Stimulated activated CD8-positive, alpha-beta memory T cell treated with anti-CD3 and anti-CD28 coated beads, Interleukin-7, amount 100 ng/mL, for 48 hours (primary cell): ENCODE data around the gene BTNL3.
"Not testable (repeated sequence)": the region's sequence is repeated elsewhere in the genome, so short reads cannot be mapped to it uniquely, and the experiment has no call there.

Source experiments
- DNase-seq, 2 donors: peaks; one replicate each; pipeline ENCODE4 v3.0.0-alpha.2; 2020; ENCODE audit warnings: low read depth in 1 of 2; ENCODE audit errors: extremely low read depth in 1 of 2

BTNL3 gene

DNA sequence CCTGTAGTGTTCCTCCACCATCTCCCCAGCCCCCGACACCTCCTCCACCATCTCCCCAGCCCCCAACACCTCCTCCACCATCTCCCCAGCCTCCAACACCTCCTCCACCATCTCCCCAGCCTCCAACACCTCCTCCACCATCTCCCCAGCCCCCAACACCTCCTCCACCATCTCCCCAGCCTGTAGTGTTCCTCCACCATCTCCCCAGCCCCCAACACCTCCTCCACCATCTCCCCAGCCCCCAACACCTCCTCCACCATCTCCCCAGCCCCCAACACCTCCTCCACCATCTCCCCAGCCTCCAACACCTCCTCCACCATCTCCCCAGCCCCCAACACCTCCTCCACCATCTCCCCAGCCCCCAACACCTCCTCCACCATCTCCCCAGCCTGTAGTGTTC is 57.2 kb downstream of the BTNL3 start:
- DNase-seq = not testable (repeated sequence)

DNA sequence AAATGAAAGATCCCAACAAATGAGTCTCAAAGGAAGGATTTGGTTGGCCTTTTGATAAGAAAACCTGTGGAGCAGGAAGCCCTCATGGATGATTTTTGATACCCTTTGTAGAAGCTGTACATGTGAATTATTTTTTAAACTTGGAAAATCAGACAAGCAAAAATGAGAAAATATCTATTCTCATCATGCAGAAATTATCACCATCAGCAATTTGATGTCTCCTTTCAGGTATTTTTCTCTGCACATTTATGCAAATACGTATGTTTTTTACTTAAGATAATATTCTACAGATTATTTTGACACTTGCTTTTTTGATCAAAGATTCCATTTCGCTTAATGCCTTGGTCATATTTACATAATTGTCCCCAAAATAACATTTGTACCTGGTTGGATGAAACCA is 58.6 kb downstream of the BTNL3 start:
- no peak for DNase-seq

DNA sequence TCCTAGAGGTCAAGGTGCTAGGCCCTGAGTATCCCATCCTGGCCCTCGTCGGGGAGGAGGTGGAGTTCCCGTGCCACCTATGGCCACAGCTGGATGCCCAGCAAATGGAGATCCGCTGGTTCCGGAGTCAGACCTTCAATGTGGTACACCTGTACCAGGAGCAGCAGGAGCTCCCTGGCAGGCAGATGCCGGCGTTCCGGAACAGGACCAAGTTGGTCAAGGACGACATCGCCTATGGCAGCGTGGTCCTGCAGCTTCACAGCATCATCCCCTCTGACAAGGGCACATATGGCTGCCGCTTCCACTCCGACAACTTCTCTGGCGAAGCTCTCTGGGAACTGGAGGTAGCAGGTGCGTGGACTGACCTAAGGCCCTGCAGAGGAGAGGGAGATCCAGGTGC is 59.3 kb downstream of the BTNL3 start:
- DNase-seq = no peak

DNA sequence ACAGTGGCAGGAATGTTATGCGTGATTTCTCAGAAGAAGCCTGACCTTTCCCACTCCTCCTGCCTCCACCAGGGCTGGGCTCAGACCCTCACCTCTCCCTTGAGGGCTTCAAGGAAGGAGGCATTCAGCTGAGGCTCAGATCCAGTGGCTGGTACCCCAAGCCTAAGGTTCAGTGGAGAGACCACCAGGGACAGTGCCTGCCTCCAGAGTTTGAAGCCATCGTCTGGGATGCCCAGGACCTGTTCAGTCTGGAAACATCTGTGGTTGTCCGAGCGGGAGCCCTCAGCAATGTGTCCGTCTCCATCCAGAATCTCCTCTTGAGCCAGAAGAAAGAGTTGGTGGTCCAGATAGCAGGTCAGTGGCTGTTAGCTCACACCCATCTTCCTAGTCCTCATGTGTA is 61.4 kb downstream of the BTNL3 start:
- DNase-seq = no peak

DNA sequence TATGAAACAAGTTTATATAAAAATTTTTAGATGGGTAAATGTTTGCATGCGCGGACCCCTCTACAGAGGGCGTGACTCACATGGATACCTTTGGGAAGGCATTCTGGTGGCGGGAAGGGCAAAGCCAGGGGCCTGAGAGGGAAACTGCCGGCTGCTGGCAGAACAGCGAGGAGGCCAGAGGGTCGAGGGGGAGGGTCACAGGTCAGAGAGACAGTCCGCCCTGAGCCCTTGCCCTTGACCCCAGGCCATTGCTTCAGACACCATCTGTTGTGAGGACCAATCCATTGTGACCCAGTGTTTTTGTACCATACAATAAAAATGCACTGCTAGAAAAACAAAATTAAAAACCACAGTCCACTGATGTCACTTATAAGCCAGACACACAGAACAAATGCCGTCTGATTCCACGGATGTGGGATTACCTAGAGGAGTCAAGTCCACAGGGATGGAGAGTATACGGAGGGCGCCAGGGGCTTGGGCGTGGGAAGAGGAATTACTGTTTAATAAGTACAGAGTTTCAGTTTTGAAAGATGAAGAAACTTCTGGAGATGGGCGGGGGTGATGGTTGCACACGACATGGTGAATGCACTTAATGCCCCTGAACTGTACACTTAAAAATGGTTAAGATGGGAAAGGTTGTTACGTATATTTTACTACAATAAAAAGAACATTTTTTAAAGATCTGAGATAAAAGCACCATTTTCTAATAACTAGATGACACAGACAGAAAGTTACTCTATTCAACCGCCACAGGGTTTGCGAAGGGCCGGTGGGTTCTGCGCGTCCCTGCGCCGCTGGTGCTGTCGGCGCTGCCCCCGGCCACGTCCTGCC is 63.4 kb downstream of the BTNL3 start:
- DNase-seq = no peak

DNA sequence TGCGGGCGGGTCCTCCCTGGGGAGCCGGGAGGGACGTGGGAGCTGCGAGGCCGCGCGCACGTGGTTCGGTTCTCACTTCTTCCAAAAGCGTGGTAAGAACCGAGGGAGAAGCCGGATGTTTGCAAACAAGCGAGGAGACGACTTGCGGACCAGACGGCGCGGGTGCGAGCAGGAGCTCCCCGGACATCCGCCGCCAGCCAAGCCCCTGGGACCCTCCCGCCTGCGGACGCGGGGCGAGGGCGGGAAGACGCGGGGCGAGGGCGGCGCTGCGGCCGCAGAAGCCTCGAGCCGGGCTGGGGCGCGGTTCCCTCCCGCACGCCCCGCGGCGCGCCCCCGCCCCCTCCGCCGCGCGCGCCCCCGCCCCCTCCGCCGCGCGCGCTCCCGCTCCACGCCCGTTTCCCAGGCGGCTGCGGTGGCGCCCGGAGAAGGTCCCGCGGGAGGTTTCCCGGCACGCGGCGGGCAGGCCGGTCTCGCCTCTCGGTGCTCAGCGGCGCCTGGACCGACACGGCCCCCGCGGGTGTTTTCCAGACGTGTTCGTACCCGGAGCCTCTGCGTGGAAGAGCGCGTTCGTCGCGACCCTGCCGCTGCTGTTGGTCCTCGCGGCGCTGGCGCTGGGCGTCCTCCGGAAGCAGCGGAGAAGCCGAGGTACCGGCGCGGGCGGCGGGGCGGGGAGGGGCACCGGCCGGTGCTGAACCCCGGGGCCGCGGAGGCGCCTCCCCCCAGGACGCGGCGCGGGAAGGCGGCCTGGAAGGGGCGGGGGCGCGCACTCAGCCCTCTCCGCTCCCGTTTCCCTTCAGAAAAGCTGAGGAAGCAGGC is 64.2 kb downstream of the BTNL3 start:
- DNase-seq = no peak

DNA sequence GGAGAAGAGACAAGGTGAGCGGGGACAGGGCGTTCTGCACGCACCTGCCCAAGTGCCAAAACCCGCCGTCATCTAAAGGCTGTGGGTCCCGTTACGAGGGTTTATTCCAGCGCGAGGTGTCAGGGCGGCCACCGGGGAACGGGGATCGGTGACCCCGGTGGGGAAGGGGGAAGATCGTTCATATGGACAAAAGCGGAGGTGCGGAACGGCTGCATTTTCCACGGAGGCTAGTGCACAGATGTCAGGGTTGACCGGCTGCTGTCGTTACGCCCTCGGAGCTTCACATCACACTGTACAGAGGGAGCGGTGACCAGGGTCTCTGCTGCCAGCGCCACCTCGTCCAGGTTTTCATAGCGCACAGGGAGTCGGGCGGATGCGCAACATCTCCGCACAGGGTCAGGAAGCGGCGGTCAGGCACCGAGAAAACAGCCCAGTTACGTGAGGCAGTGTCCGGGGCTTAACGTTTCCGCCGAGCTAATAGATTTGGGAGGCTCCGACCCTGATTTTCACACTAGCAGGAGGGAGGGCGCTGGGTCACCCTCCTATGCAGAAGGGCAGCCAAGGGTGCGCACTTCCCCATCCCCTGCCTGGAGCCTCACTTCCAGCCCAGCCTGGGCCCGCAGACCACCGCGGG is 65.0 kb downstream of the BTNL3 start:
- no peak for DNase-seq

DNA sequence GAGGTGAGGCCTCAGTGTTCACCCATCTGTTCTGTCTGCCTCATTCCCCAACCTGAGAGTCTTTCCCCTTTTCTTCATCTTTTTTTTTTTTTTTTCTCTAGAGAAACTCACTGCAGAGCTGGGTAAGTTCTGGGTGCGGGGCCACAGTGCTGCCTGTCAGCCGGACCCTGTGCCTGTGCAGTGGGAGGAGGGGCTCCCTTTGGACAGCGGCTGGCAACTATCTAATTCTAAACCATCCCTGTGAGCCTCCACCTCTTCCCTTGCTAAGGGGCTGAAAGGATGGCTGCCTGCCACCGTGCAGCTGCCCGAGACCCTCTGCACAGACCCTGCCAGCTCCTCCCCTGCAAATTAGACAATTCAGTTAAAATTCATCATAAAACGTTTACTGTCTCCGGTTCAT is 65.5 kb downstream of the BTNL3 start:
- no peak for DNase-seq

DNA sequence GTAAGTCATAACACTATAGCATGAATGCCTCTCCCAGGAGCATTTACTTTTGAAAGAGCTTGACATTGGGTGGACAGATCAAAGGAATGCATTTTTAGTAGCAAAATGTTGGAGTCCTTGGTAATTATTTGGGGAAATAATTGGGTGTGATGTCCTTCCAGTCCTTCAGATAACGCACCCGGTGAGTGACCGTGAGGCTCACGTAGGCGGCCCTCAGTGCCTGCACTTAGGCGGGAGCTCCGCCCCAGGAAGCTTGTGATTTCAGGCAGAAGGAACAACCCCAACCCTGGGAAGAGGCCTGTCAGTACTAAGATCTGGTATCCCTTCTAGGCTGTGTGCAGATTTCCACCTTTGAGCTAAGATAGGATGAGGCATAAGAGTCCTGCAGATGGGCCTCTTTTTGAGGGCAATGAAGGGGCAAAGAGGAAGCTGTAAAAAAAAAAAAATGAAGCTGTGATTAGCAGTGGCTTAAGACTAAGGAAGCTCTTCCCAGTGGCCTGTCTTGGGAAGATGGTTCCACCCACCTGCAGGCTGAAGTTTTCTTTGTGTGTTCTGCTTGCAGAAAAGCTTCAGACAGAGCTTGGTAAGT is 66.3 kb downstream of the BTNL3 start:
- no peak for DNase-seq
